Activated CD4-positive, alpha-beta T cell treated with anti-CD3 and anti-CD28 coated beads for 36 hours (primary cell): ENCODE data around the gene ORM2. TPM values are rescaled to one million over a fixed set of nuclear protein-coding genes. Genes with fewer than 3 reads are reported as not detected.
A peak's percentile ranks its signal among the peaks of the same experiment; 100 is the strongest.
"Not testable (repeated sequence)": the region's sequence is repeated elsewhere in the genome, so short reads cannot be mapped to it uniquely, and the experiment has no call there.

Experiments
- ATAC-seq: fragments of 200-7000 bp; cut with Tn5 transposase; one replicate; pipeline ENCODE4 v1.10.0; 2021; ENCODE audit warnings: mild to moderate bottlenecking, moderate library complexity
- CTCF ChIA-PET: fragments of 350-600 bp; sonication (Branson Sonifier 250); formaldehyde crosslinking; loops from one replicate; lab custom pipeline; 2021; ENCODE audit warnings: antibody characterized with exemption; lab: Charles Lee
- POLR2A ChIA-PET: fragments of 350-600 bp; sonication (Branson Sonifier 250); formaldehyde crosslinking; loops from one replicate; lab custom pipeline; 2021; ENCODE audit warnings: antibody characterized with exemption, inconsistent platforms; lab: Charles Lee
- DNase-seq: peaks from one replicate; pipeline ENCODE4 v3.0.0-alpha.2; 2020
- H3K27ac Mint-ChIP-seq: one replicate; pipeline ENCODE4 v1.8.0; 2021; ENCODE audit warnings: mixed read lengths
- H3K27me3 Mint-ChIP-seq: one replicate; pipeline ENCODE4 v1.8.0; 2021; ENCODE audit warnings: mixed read lengths
- H3K36me3 Mint-ChIP-seq: one replicate; pipeline ENCODE4 v1.8.0; 2021; ENCODE audit warnings: low read depth, mixed read lengths
- H3K4me1 Mint-ChIP-seq: one replicate; pipeline ENCODE4 v1.8.0; 2021; ENCODE audit warnings: mixed read lengths
- H3K4me3 Mint-ChIP-seq: one replicate; pipeline ENCODE4 v1.8.0; 2021; ENCODE audit warnings: mild to moderate bottlenecking, moderate library complexity, mixed read lengths
- H3K9me3 Mint-ChIP-seq: one replicate; pipeline ENCODE4 v1.8.0; 2021; ENCODE audit warnings: low read depth, mixed read lengths
- intact Hi-C, 2 experiments: fragments of 100-400 bp; cut with DNase I in 1 of 2; cut with micrococcal nuclease in 1 of 2; formaldehyde crosslinking; loops; one replicate each; pipeline versions ENCODE4 v1.14.2 to v1.15.1; 2022 to 2024; cut with DNase I, micrococcal nuclease
- total RNA-seq, 2 experiments: library from RNA; stranded (reverse); gene quantifications; one replicate each; pipeline ENCODE4 v1.2.3, GENCODE V29; 2021

Gene ORM2
- total RNA-seq = not detected

GRCh38 chr9:114329625-114330022 is at the start of gene ORM2:
Gene ORM2, plus strand, starts transcription at chr9:114329869. Its CDS starts 36 bp downstream, at chr9:114329905.
- H3K27ac Mint-ChIP-seq, POLR2A ChIA-PET: not testable (repeated sequence)

GRCh38 chr9:114280636-114281472 is 48.8 kb upstream of the ORM2 start:
- no peak overlapping the region for H3K27ac Mint-ChIP-seq
- intact Hi-C loops = no loop called here
- DNase-seq = peak; percentile 1
- H3K9me3 Mint-ChIP-seq = no peaks in the 10 kb centered on the region
- H3K27me3 Mint-ChIP-seq = no peaks in the 10 kb centered on the region
- H3K4me1 Mint-ChIP-seq = no peaks in the 10 kb centered on the region
- ChIA-PET POLR2A (no interaction called here), CTCF (interaction anchor here (0.7 to 2.2 kb wide), 3 partner anchors 9 to 198 kb away, joined by 4 to 5 read pairs (median 4); no protein-coding TSS in a partner anchor)
- no peaks in the 10 kb centered on the region for H3K36me3 Mint-ChIP-seq
- no peak overlapping the region for H3K4me3 Mint-ChIP-seq
- ATAC-seq = no peak

More at GRCh38 chr9:114329625-114330022, at the start of gene ORM2:
- H3K4me3 Mint-ChIP-seq, H3K36me3 Mint-ChIP-seq, H3K9me3 Mint-ChIP-seq, H3K4me1 Mint-ChIP-seq, ATAC-seq, CTCF ChIA-PET, H3K27me3 Mint-ChIP-seq, DNase-seq, intact Hi-C loops: not testable (repeated sequence)

- ATAC-seq (no peak), DNase-seq (peak; percentile 3)
- Mint-ChIP-seq H3K9me3 (no peaks in the 10 kb centered on the region), H3K27me3 (no peaks in the 10 kb centered on the region), H3K27ac (no peak overlapping the region), H3K36me3 (no peaks in the 10 kb centered on the region), H3K4me3 (no peak overlapping the region), H3K4me1 (no peaks in the 10 kb centered on the region)
- intact Hi-C loops = no loop called here
- POLR2A ChIA-PET = no interaction called here
- CTCF ChIA-PET = interaction anchor here (2.2 kb wide), 1 partner anchor 10 kb away, joined by 5 read pairs; no protein-coding TSS in a partner anchor
Measured at GRCh38 chr9:114281473-114282103, 48.1 kb upstream of the ORM2 start.

GRCh38 chr9:114282104-114282485 is 47.6 kb upstream of the ORM2 start:
- ChIA-PET POLR2A (no interaction called here), CTCF (interaction anchor here (2.2 kb wide), 1 partner anchor 9 kb away, joined by 5 read pairs; no protein-coding TSS in a partner anchor)
- no peak for ATAC-seq
- DNase-seq = peak; percentile 3
- Mint-ChIP-seq H3K4me3 (no peak overlapping the region), H3K27me3 (no peaks in the 10 kb centered on the region), H3K9me3 (no peaks in the 10 kb centered on the region), H3K4me1 (no peaks in the 10 kb centered on the region), H3K27ac (no peak overlapping the region), H3K36me3 (no peaks in the 10 kb centered on the region)
- intact Hi-C loops = no loop called here

GRCh38 chr9:114282507-114282906 is 47.2 kb upstream of the ORM2 start:
- Mint-ChIP-seq H3K9me3 (no peaks in the 10 kb centered on the region), H3K4me1 (no peaks in the 10 kb centered on the region), H3K27me3 (no peaks in the 10 kb centered on the region), H3K36me3 (no peaks in the 10 kb centered on the region), H3K27ac (no peak overlapping the region), H3K4me3 (no peak overlapping the region)
- peak; percentile 52 for ATAC-seq
- intact Hi-C loops = no loop called here
- ChIA-PET CTCF (interaction anchor here (2.2 kb wide), 1 partner anchor 9 kb away, joined by 5 read pairs; no protein-coding TSS in a partner anchor), POLR2A (no interaction called here)
- DNase-seq = peak; percentile 19

GRCh38 chr9:114282926-114283325 is 46.7 kb upstream of the ORM2 start:
- POLR2A ChIA-PET = no interaction called here
- Mint-ChIP-seq H3K27ac (no peak overlapping the region), H3K27me3 (no peaks in the 10 kb centered on the region), H3K36me3 (no peaks in the 10 kb centered on the region), H3K4me1 (no peaks in the 10 kb centered on the region), H3K9me3 (no peaks in the 10 kb centered on the region), H3K4me3 (no peak overlapping the region)
- DNase-seq = peak; percentile 62
- CTCF ChIA-PET = interaction anchor here (2.2 kb wide), 1 partner anchor 8 kb away, joined by 5 read pairs; no protein-coding TSS in a partner anchor
- intact Hi-C loops = no loop called here
- ATAC-seq = peak; percentile 80

- Mint-ChIP-seq H3K27ac (no peak overlapping the region), H3K4me1 (no peaks in the 10 kb centered on the region), H3K27me3 (no peaks in the 10 kb centered on the region), H3K9me3 (no peaks in the 10 kb centered on the region), H3K4me3 (no peak overlapping the region), H3K36me3 (no peaks in the 10 kb centered on the region)
- CTCF ChIA-PET = interaction anchor here (2.2 kb wide), 1 partner anchor 8 kb away, joined by 5 read pairs; no protein-coding TSS in a partner anchor
- POLR2A ChIA-PET = no interaction called here
- intact Hi-C loops = no loop called here
- DNase-seq (peak; percentile 2), ATAC-seq (no peak)
Measured at GRCh38 chr9:114283551-114284111, 46.0 kb upstream of the ORM2 start.

- H3K9me3 Mint-ChIP-seq = no peaks in the 10 kb centered on the region
- ChIA-PET POLR2A (no interaction called here), CTCF (no interaction called here)
- no peak overlapping the region for H3K4me3 Mint-ChIP-seq
- ATAC-seq (no peak), DNase-seq (peak; percentile 2)
- H3K27ac Mint-ChIP-seq = no peak overlapping the region
- intact Hi-C loops = loop anchor here in 1 of 2 experiments (5.0 kb wide), 2 partner anchors 127 to 177 kb away; partner anchors contain the start of gene COL27A1
- H3K27me3 Mint-ChIP-seq = no peaks in the 10 kb centered on the region
- no peaks in the 10 kb centered on the region for H3K36me3 Mint-ChIP-seq
- H3K4me1 Mint-ChIP-seq = no peaks in the 10 kb centered on the region
Measured at GRCh38 chr9:114284316-114285060, 45.2 kb upstream of the ORM2 start.

GRCh38 chr9:114285166-114285867 is 44.4 kb upstream of the ORM2 start:
- ATAC-seq (no peak), DNase-seq (no peak)
- ChIA-PET POLR2A (no interaction called here), CTCF (no interaction called here)
- no peaks in the 10 kb centered on the region for H3K4me1 Mint-ChIP-seq
- H3K4me3 Mint-ChIP-seq = no peak overlapping the region
- H3K36me3 Mint-ChIP-seq = no peaks in the 10 kb centered on the region
- H3K27me3 Mint-ChIP-seq = no peaks in the 10 kb centered on the region
- intact Hi-C loops = loop anchor here in 1 of 2 experiments (5.0 kb wide), 2 partner anchors 128 to 178 kb away; partner anchors contain the start of gene COL27A1
- H3K9me3 Mint-ChIP-seq = no peaks in the 10 kb centered on the region
- H3K27ac Mint-ChIP-seq = no peak overlapping the region

GRCh38 chr9:114286146-114286679 is 43.5 kb upstream of the ORM2 start:
- intact Hi-C loops = loop anchor here in 1 of 2 experiments (5.0 kb wide), 2 partner anchors 129 to 179 kb away; partner anchors contain the start of gene COL27A1
- no peak for DNase-seq
- H3K27ac Mint-ChIP-seq = no peak overlapping the region
- CTCF ChIA-PET = interaction anchor here (1.0 kb wide), 1 partner anchor 192 kb away, joined by 3 read pairs; no protein-coding TSS in a partner anchor
- POLR2A ChIA-PET = no interaction called here
- H3K4me3 Mint-ChIP-seq = no peak overlapping the region
- no peaks in the 10 kb centered on the region for H3K4me1 Mint-ChIP-seq
- H3K27me3 Mint-ChIP-seq = peaks cover 2% of the 10 kb centered on the region
- H3K9me3 Mint-ChIP-seq = no peaks in the 10 kb centered on the region
- no peak for ATAC-seq
- H3K36me3 Mint-ChIP-seq = no peaks in the 10 kb centered on the region
